Measurements from ENCODE around the gene DDIT3. TPM values are rescaled to one million over a fixed set of nuclear protein-coding genes. Genes with fewer than 3 reads are reported as not detected.

The DDIT3 gene
- polyA plus RNA-seq, 3 donors: 9.3 to 163 (median 9.4) TPM

DNA sequence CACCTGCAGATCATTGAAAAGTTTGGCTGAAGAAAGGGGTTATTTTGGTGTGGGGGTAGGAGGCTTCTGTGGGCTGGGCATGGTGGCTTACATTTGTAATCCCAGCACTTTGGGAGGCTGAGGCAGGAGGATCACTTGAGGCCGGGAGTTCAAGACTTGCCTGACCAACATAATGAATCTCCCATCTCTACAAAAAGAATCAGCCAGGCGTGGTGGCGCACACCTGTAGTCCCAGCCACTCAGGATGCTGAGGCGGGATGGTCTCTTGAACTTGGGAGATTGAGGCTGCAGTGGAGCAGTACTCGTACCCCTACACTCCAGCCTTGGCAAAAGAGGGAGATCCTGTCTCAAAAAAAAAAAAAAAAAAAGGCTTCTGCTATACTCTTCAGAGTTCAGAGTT lies 7.0 kb downstream of the DDIT3 start:
- Histone ChIP-seq H3K4me3 (replicated peaks in 1 of 3; ENCODE audit: low read depth in 2 of 3, low read length in 3 of 3) (no peak overlapping the region), H3K27ac (ENCODE audit: low read depth in 1 of 2, low read length in 2 of 2) (no peak overlapping the region), H4K20me1 (ENCODE audit: insufficient read depth, low read length) (peaks cover 38% of the 10 kb centered on the region), H3K79me2 (ENCODE audit: insufficient read depth, low read length) (peaks cover 19% of the 10 kb centered on the region), H3K4me1 (ENCODE audit: control insufficient read depth in 1 of 2, insufficient read depth in 2 of 2, low read length in 2 of 2) (peaks cover 4% of the 10 kb centered on the region in 2 donors), H2AFZ (ENCODE audit: insufficient read depth, low read depth, low read length, poor library complexity, severe bottlenecking) (no peak overlapping the region), H3K4me2 (replicated peaks; ENCODE audit: extremely low read depth, low read length, poor library complexity, severe bottlenecking) (no peak overlapping the region), H3K9me3 (replicated peaks in 1 of 2; ENCODE audit: control insufficient read depth in 1 of 2, insufficient read depth in 1 of 2, low read length in 2 of 2) (no peaks in the 10 kb centered on the region), H3K36me3 (replicated peaks in 1 of 2; ENCODE audit: control insufficient read depth in 1 of 2, insufficient read depth in 2 of 2, low read length in 2 of 2) (peaks cover 79 to 94% of the 10 kb centered on the region in 2 donors), H3K9ac (ENCODE audit: insufficient read depth, low read length, poor library complexity, severe bottlenecking) (no peak overlapping the region), H3K27me3 (ENCODE audit: control insufficient read depth in 2 of 2, insufficient read depth in 2 of 2, low read length in 2 of 2) (no peaks in the 10 kb centered on the region)
- no peak for DNase-seq
- Mint-ChIP-seq H3K4me1 (peaks cover 7% of the 10 kb centered on the region), H3K9me3 (peaks cover 0 to 1% (median 0%) of the 10 kb centered on the region in 7 donors), H3K27ac (peak overlapping the region in 2 of 7 donors; percentile 11 to 73), H3K4me3 (no peak overlapping the region), H3K27me3 (ENCODE audit: low read depth in 3 of 3) (no peaks in the 10 kb centered on the region), H3K36me3 (peaks cover 82 to 94% of the 10 kb centered on the region in 2 donors)
- WGBS (ENCODE audit: insufficient coverage): no CpG with 5 or more reads among the region's 5 CpGs
- intact Hi-C loops (cut with micrococcal nuclease): no loop called here
- TF ChIP-seq, protein P1, sequence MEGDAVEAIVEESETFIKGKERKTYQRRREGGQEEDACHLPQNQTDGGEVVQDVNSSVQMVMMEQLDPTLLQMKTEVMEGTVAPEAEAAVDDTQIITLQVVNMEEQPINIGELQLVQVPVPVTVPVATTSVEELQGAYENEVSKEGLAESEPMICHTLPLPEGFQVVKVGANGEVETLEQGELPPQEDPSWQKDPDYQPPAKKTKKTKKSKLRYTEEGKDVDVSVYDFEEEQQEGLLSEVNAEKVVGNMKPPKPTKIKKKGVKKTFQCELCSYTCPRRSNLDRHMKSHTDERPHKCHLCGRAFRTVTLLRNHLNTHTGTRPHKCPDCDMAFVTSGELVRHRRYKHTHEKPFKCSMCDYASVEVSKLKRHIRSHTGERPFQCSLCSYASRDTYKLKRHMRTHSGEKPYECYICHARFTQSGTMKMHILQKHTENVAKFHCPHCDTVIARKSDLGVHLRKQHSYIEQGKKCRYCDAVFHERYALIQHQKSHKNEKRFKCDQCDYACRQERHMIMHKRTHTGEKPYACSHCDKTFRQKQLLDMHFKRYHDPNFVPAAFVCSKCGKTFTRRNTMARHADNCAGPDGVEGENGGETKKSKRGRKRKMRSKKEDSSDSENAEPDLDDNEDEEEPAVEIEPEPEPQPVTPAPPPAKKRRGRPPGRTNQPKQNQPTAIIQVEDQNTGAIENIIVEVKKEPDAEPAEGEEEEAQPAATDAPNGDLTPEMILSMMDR (IDR thresholded peaks at IDR 0.05): no peak

DNA sequence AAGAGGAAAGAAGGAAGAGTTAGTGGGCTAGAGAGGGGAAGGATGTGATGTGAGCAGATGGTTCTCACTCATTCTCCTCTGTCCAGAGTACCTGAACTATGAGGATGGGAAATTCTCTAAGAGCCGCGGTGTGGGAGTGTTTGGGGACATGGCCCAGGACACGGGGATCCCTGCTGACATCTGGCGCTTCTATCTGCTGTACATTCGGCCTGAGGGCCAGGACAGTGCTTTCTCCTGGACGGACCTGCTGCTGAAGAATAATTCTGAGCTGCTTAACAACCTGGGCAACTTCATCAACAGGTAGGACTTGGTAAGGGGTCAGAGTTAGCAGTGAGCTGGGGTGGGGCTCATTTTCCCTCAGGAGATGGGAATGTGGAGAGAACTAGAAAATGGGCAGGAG lies 7.6 kb downstream of the DDIT3 start:
- H3K36me3 Mint-ChIP-seq: peaks cover 82 to 95% of the 10 kb centered on the region in 2 donors

More for the DNA sequence above, 7.6 kb downstream of the DDIT3 start:
- H3K4me1 Mint-ChIP-seq: peaks cover 4% of the 10 kb centered on the region
- no peaks in the 10 kb centered on the region for H3K27me3 ChIP-seq (ENCODE audit: control insufficient read depth in 2 of 2, insufficient read depth in 2 of 2, low read length in 2 of 2)
- peaks cover 13% of the 10 kb centered on the region for H3K79me2 ChIP-seq (ENCODE audit: insufficient read depth, low read length)
- H3K36me3 ChIP-seq (replicated peaks in 1 of 2; ENCODE audit: control insufficient read depth in 1 of 2, insufficient read depth in 2 of 2, low read length in 2 of 2): peaks cover 74 to 88% of the 10 kb centered on the region in 2 donors
- intact Hi-C loops (cut with micrococcal nuclease): no loop called here
- 95% methylated on average over 6 of the region's 6 CpGs for WGBS (ENCODE audit: insufficient coverage)
- no peaks in the 10 kb centered on the region for H3K9me3 ChIP-seq (replicated peaks in 1 of 2; ENCODE audit: control insufficient read depth in 1 of 2, insufficient read depth in 1 of 2, low read length in 2 of 2)
- H4K20me1 ChIP-seq (ENCODE audit: insufficient read depth, low read length): peaks cover 32% of the 10 kb centered on the region
- TF ChIP-seq, protein P1 (IDR thresholded peaks at IDR 0.05): no peak
- no peak overlapping the region for H3K4me2 ChIP-seq (replicated peaks; ENCODE audit: extremely low read depth, low read length, poor library complexity, severe bottlenecking)
- no peak overlapping the region for H3K27ac ChIP-seq (ENCODE audit: low read depth in 1 of 2, low read length in 2 of 2)
- H3K9me3 Mint-ChIP-seq: peaks cover 0 to 1% (median 0%) of the 10 kb centered on the region in 7 donors
- peak overlapping the region in 2 of 7 donors; percentile 58 to 59 for H3K27ac Mint-ChIP-seq
- H3K4me1 ChIP-seq (ENCODE audit: control insufficient read depth in 1 of 2, insufficient read depth in 2 of 2, low read length in 2 of 2): no peaks in the 10 kb centered on the region
- no peaks in the 10 kb centered on the region for H3K27me3 Mint-ChIP-seq (ENCODE audit: low read depth in 3 of 3)
- H3K9ac ChIP-seq (ENCODE audit: insufficient read depth, low read length, poor library complexity, severe bottlenecking): no peak overlapping the region
- no peak for DNase-seq
- H3K4me3 ChIP-seq (replicated peaks in 1 of 3; ENCODE audit: low read depth in 2 of 3, low read length in 3 of 3): no peak overlapping the region
- H2AFZ ChIP-seq (ENCODE audit: insufficient read depth, low read depth, low read length, poor library complexity, severe bottlenecking): no peak overlapping the region
- H3K4me3 Mint-ChIP-seq: no peak overlapping the region
